Progenitor cell of endocrine pancreas (in vitro differentiated cells): Measurements from ENCODE around the gene DRD1. TPM values are rescaled to one million over a fixed set of nuclear protein-coding genes. Genes with fewer than 3 reads are reported as not detected.

ENCODE experiments used
- DNase-seq: peaks from one replicate; pipeline ENCODE4 v3.0.0; 2021; ENCODE audit warnings: low spot score; ENCODE audit not compliant: unreplicated experiment
- H3K27ac Mint-ChIP-seq: 2 replicates; pipeline ENCODE4 v1.8.0; 2021; ENCODE audit warnings: mild to moderate bottlenecking, moderate library complexity, mixed read lengths
- H3K27me3 Mint-ChIP-seq: 2 replicates; pipeline ENCODE4 v1.8.0; 2021; ENCODE audit warnings: mixed read lengths
- H3K36me3 Mint-ChIP-seq: 2 replicates; pipeline ENCODE4 v1.8.0; 2022; ENCODE audit warnings: mixed read lengths; ENCODE audit not compliant: insufficient read depth
- H3K4me1 Mint-ChIP-seq: 2 replicates; pipeline ENCODE4 v1.8.0; 2021; ENCODE audit warnings: low read depth, mixed read lengths
- H3K4me3 Mint-ChIP-seq: 2 replicates; pipeline ENCODE4 v1.8.0; 2021; ENCODE audit warnings: low read depth, mild to moderate bottlenecking, moderate library complexity, mixed read lengths
- H3K9me3 Mint-ChIP-seq: 2 replicates; pipeline ENCODE4 v1.8.0; 2021; ENCODE audit warnings: low read depth, mixed read lengths
- total RNA-seq: library from RNA; stranded (reverse); gene quantifications from 2 replicates; pipeline ENCODE4 v1.2.1, GENCODE V29; 2021
- TF ChIP-seq, protein P1 (sequence below): fragments of 200-600 bp; sonication (generic); IDR thresholded peaks from one replicate; pipeline ENCODE4 v1.5.0; 2021; ENCODE audit warnings: antibody characterized with exemption, mild to moderate bottlenecking; ENCODE audit not compliant: unreplicated experiment

Gene DRD1
- total RNA-seq, 1 donor from 2014 or later: not detected

DNA sequence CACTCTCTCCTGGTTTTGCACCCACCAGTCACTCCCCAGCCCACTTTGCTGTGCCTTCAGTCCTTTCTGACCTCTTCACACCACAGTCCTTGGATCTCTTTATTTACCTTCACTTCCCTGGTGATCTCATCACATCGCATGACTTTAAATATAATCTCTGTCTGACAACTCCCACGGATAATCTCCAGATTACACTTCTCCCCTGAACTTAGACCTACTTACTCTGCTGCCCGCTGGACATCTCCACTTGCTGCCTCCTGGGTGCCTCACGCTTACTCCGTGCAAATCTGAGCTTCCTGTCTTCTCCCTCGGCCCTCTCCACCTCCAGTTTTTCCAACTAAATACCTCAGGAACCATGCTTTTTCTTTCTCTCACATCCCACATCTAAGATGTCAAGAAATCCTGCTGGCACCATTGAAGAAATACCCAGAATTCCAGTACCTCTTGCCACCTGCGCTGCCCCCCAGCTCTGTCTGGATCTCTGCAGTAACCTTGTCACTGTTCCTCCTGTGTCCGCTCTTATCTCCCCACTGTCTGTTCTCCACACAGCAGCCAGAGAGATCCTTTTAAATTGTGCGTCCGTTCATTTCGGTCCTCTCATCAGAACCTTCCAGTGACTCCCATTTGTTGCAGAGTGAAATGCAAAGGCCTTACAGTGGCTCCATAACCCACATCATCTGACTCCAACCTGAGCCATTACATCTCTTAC lies 43.7 kb upstream of the DRD1 start:
- no peak for DNase-seq
- Mint-ChIP-seq H3K36me3 (peaks cover 32% of the 10 kb centered on the region), H3K4me1 (peaks cover 6% of the 10 kb centered on the region), H3K4me3 (no peak overlapping the region), H3K9me3 (no peaks in the 10 kb centered on the region), H3K27me3 (no peaks in the 10 kb centered on the region), H3K27ac (no peak overlapping the region)
- TF ChIP-seq, protein P1, sequence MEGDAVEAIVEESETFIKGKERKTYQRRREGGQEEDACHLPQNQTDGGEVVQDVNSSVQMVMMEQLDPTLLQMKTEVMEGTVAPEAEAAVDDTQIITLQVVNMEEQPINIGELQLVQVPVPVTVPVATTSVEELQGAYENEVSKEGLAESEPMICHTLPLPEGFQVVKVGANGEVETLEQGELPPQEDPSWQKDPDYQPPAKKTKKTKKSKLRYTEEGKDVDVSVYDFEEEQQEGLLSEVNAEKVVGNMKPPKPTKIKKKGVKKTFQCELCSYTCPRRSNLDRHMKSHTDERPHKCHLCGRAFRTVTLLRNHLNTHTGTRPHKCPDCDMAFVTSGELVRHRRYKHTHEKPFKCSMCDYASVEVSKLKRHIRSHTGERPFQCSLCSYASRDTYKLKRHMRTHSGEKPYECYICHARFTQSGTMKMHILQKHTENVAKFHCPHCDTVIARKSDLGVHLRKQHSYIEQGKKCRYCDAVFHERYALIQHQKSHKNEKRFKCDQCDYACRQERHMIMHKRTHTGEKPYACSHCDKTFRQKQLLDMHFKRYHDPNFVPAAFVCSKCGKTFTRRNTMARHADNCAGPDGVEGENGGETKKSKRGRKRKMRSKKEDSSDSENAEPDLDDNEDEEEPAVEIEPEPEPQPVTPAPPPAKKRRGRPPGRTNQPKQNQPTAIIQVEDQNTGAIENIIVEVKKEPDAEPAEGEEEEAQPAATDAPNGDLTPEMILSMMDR: no peak

DNA sequence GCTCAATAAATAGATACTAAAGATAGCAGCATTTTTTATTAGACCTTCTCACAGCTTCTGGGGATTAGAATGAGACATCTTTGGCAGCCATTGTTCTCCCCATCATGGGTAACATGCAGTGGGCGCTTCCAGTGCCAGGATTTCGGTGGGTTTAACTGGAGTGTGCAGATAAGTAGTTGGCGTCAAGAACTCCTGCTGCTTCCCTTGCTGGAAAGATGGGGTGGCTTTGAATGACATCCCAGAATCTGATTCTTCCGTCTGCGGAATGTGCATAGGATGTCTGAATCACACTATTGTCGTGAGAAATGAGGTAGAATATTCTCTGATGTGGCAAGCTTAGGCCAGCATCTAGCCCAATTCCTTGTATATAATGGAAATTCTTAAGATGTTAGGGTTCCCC lies 41.6 kb upstream of the DRD1 start:
- Mint-ChIP-seq H3K9me3 (no peaks in the 10 kb centered on the region), H3K4me1 (peaks cover 13% of the 10 kb centered on the region), H3K27ac (no peak overlapping the region), H3K4me3 (no peak overlapping the region), H3K27me3 (no peaks in the 10 kb centered on the region), H3K36me3 (peaks cover 36% of the 10 kb centered on the region)
- TF ChIP-seq, protein P1: no peak
- DNase-seq: no peak

DNA sequence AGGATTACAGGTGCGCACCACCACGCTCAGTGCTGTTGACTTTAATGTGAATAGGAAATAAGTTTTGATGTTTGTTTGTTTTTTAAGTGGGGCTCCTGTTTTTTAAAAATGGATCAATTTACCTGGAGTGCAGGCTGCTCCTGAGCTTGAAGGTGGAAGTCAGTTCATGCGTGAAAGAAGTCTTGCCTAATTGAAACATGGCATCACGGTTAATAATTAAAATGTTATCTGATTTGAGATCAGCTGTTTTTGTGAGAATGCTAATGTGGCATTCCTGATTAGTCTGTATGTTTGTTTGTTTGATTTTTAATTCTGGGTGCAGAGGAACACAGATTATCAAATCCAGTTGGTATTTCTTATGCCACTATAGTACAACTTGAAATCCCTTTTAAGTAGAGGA lies 40.8 kb upstream of the DRD1 start:
- DNase-seq: no peak
- TF ChIP-seq, protein P1: no peak
- H3K4me1 Mint-ChIP-seq: peaks cover 18% of the 10 kb centered on the region
- peak overlapping the region; percentile 12 for H3K27ac Mint-ChIP-seq
- H3K36me3 Mint-ChIP-seq: peaks cover 37% of the 10 kb centered on the region
- H3K4me3 Mint-ChIP-seq: no peak overlapping the region
- no peaks in the 10 kb centered on the region for H3K9me3 Mint-ChIP-seq
- no peaks in the 10 kb centered on the region for H3K27me3 Mint-ChIP-seq

DNA sequence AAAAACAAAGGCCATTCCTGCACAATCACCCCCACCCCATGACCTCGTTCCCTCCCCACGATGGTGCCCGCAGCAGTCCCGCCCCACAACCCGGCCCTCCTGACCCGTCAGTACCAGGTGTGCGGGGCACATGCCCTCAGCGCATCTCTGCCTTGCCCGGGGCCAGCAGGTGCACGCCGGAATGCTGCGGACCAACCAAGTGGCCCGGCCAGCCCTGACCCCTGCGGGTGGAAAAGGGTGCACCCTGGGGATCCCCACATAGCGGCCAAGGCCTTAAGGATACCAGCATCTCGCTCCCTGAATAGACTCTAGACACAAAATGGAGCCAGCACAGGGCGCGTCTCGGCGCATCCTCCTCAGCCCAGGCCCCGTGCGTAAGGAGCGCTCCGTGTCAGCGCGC lies 40.3 kb upstream of the DRD1 start:
- Mint-ChIP-seq H3K27me3 (no peaks in the 10 kb centered on the region), H3K36me3 (peaks cover 37% of the 10 kb centered on the region), H3K4me1 (peaks cover 23% of the 10 kb centered on the region), H3K9me3 (no peaks in the 10 kb centered on the region), H3K27ac (peak overlapping the region; percentile 12), H3K4me3 (no peak overlapping the region)
- TF ChIP-seq, protein P1: no peak
- DNase-seq: no peak

DNA sequence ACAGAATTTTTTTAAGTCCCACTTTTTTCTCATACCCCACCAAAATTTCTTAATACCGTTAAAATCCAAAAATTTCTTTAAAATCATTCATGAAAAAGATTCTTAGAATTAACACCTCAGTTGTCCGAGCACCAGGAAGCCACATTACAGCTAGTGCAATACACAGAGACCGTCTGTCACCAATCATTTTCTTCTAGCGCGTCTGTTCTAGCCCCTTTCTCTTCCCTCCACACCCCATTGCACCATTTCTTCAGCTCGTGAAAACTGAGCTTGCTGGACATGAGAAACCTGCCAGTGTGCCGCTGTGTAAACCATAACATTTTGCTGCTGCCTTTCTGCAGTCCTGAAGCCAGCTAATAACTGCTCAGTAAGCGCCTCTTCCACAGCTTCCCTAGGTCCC lies 39.4 kb upstream of the DRD1 start:
- Mint-ChIP-seq H3K4me3 (no peak overlapping the region), H3K4me1 (peaks cover 25% of the 10 kb centered on the region), H3K36me3 (peaks cover 34% of the 10 kb centered on the region), H3K27ac (no peak overlapping the region), H3K27me3 (no peaks in the 10 kb centered on the region), H3K9me3 (no peaks in the 10 kb centered on the region)
- no peak for DNase-seq
- TF ChIP-seq, protein P1: no peak
